GM19468 (cell line): Measurements from ENCODE around the gene TRAPPC5.

Source experiments
- ATAC-seq: cut with Tn5 transposase; IDR thresholded peaks from one replicate; pipeline ENCODE4 v1.9.1; 2021; ENCODE audit warnings: mild to moderate bottlenecking, moderate library complexity, moderate number of reproducible peaks; ENCODE audit not compliant: unreplicated experiment; ENCODE audit errors: extremely low read depth

Gene TRAPPC5

GRCh38 chr19:7729211-7729610 lies 48.6 kb downstream of the TRAPPC5 start:
- ATAC-seq, result no peak

DNA sequence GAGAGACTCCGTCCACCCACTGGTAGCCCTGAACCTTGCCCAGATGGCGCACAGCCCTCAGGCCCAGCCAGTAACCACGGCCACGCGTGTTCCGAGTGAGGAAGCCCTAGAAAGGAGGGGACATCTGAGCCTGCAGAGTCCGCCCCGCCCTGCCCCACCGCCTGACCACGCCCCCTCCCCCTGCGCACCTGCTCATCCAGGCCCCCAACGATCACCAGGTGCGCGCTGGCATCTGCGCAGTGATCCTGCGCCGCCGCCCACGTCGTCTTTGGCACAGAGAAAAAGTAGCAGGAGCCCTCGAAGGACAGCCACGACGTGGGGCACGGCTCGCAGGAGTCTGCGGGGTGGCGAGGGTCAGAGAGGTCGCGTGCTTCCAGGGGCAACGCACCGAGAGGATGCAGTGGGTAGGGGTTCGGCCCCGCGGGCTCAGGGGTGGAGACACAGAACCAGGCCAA lies 49.2 kb downstream of the TRAPPC5 start:
- ATAC-seq, result no peak

DNA sequence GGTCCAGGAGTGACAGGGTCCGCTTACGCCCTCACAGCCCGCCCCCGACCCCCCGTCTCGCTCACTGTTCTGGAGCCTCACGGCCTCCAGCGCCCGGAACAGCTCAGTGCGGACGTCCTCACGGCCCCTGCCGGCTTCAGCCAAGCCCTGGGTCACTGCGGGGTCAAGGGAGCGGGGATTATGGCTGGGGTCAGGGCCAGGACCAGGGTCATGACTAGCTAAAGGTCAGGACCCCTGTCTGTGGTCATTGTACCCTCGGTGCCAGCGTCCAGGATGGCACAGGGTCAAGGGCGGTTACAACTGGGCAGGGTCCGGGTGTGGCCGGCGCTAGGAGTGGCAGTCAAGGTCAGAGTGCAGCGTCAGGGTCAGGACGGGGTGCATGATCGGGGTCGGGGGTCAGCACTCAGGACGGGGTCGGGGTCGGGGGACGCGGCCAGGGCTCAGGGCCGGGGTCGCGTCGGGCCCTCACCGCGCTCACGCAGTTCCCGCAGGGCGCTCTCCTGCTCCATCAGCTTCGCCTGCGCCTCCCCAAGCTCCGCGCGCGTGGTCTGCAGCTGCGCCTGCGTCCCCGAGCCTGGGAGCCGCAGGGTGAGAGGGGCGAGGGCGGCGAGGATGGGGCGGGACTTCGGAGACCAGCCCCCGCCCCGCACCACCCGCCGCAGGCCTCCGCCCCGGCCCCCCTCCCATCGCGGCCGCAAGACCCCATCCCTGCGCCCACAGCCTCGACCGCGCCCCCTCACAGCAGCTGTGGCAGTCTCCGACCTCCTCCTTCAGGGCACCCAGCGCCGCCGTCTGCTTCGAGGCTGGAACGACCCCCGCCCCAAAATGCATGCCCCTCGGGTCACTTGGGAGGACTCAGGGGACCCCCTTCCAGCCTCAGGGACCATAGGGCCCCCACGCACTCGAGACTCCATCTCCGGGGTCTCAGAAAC lies 49.9 kb downstream of the TRAPPC5 start:
- ATAC-seq, result no peak

GRCh38 chr19:7731218-7731595 lies 50.6 kb downstream of the TRAPPC5 start:
- ATAC-seq, result no peak

- ATAC-seq, result no peak
These were observed 51.0 kb downstream of the TRAPPC5 start for GRCh38 chr19:7731615-7732014.

DNA sequence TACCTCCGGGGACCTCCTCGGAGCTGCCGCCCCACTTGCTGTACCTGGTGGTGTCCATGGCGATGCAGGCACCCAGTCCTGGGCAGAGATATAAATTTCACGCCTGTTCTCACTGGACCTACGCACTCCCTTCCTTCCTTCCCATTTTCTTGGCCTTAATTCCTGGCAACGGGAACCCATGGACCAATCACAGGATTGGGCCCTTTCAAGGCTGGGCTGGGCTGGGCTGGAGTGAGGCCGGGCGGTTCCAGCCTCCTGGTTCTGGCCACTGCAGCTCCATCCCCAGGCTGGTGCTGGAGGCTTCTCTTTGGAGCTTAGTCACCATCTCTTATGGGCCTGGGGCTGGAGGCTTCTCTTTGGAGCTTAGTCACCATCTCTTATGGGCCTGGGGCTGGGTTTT lies 51.4 kb downstream of the TRAPPC5 start, which contains the start of gene CLEC4G:
TSS of gene CLEC4G (minus strand) at position 66 of the 400 bp plus-strand sequence. CDS start at position 58, 8 bp downstream.
- no peak for ATAC-seq

- ATAC-seq, result no peak
These were observed 52.7 kb downstream of the TRAPPC5 start for GRCh38 chr19:7733376-7733775.

- ATAC-seq, result no peak
These were observed 53.9 kb downstream of the TRAPPC5 start for GRCh38 chr19:7734220-7735203.

DNA sequence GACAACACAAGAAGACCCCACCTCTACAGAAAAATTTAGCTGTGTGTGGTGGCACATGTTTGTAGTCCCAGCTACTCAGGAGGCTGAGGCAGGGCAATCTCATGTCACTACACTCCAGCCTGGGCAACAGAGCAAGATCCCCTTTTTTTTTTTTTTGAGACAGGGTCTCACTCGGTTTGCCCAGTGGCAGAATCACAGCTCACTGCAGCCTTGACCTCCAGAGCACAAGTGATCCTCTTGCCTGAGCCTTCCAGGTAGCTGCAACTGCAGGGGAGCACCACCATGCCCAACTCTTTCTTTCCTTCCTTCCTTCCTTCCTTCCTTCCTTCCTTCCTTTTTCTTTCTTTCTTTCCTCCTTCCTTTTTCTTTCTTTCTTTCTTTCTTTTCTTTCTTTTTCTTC lies 55.5 kb downstream of the TRAPPC5 start:
- ATAC-seq, result no peak

DNA sequence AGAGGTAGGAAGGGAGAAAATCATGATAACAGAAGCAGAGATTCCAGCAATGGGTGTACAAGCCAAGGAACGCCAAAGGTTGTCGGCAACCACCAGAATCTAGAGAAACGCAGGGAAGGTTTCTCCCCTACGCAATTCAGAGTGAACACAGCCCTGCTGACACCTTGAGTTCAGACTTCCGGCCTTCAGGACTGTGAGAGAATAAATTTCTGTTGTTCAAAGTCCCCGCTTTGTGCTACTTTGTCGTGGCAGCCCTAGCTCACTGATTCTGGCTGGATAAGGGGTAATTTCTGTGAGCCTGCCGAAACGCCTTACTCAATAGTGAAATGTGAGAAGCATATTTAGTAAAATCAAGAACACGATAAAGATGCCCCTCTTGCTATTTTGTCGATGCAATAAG lies 56.6 kb downstream of the TRAPPC5 start:
- ATAC-seq, result no peak
